GM19372 (cell line): ENCODE measurements around the gene EXD2.
A peak's percentile ranks its signal among the peaks of the same experiment; 100 is the strongest.
"Not testable (repeated sequence)": the region's sequence is repeated elsewhere in the genome, so short reads cannot be mapped to it uniquely, and the experiment has no call there.

Experiments used
- ATAC-seq: cut with Tn5 transposase; IDR thresholded peaks from one replicate; pipeline ENCODE4 v1.9.1; 2021; ENCODE audit warnings: mild to moderate bottlenecking, low read depth, moderate library complexity; ENCODE audit not compliant: unreplicated experiment

Gene EXD2, protein sequence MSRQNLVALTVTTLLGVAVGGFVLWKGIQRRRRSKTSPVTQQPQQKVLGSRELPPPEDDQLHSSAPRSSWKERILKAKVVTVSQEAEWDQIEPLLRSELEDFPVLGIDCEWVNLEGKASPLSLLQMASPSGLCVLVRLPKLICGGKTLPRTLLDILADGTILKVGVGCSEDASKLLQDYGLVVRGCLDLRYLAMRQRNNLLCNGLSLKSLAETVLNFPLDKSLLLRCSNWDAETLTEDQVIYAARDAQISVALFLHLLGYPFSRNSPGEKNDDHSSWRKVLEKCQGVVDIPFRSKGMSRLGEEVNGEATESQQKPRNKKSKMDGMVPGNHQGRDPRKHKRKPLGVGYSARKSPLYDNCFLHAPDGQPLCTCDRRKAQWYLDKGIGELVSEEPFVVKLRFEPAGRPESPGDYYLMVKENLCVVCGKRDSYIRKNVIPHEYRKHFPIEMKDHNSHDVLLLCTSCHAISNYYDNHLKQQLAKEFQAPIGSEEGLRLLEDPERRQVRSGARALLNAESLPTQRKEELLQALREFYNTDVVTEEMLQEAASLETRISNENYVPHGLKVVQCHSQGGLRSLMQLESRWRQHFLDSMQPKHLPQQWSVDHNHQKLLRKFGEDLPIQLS

DNA sequence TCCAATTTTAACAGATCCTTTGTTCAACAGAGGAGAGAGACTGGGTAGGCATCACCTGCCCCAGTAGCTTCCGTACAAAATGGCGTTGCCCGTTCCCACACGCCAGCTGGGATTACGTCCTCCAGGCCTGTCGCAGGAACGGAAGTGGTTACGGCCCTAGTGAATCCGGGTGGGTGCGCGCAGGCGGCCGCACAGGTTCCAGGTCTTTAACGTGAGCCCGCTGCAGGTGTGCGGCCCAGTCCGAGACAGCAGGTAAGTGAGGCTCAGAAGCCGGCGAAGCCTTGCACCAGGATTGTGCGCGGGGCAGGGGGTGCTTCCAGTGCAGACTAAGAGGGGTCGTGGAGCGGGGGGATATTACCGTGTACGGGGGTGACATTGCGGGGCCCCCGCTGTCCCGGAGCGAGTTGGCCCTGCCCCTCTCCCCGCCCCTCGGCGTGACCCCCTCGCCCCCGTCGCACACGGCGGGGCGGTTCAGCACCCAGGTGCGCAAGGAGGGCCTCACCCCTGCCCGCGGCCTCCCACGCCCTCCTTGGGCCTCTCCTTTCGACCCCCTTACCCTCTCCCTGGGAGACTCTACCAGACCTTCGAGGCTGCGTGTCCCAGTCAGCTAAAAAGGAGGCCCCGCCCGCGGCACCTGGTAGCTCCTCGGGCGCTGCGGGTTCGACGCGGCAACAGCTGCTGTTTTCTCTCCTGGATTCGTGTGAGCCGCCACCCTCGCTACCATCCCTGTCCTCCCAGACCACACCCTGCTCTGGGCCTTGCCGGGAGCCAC is at the start of gene EXD2:
EXD2 (plus strand) TSS at position 159 of the 772 bp plus-strand sequence. CDS start 17,973 bp downstream, outside the sequence.
- peak; percentile 71 for ATAC-seq

DNA sequence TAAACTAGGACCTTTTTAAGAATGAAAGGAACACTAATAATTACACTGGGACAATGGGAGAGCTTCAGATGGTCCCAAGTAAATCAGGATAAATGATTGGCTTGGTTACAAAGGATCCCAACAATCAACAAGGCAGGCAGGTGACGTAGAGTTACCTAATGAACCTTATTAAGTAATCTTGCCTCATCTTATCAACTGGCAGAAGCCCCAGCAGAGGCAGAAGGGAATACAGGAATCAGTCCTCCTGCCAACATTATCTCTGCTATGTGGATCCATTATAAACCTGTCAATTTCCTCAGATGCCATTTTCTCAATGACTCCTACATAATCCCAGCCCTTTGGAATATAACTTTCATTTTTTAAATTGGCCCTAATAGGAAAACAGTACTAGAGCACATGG is 49.7 kb upstream of the EXD2 start:
- ATAC-seq: no peak

DNA sequence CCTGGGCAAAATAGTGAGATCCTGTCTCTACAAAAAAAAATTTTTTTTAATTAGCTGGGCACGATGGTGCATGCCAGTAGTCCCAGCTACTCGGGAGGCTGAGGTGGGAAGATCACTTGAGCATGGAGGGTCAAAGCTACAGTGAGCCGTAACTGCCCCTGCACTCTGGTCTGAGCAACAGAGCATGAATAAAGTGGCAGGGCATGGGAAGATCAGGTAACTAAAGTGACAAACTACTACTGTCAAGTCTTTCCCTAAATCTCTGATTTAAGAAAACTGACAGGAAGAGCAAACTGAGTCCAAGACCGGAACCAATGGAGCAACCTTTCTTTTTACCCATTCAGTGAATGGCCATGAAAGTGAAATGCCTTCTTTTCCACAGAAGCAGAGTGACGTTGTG is 49.2 kb upstream of the EXD2 start:
- ATAC-seq: no peak

DNA sequence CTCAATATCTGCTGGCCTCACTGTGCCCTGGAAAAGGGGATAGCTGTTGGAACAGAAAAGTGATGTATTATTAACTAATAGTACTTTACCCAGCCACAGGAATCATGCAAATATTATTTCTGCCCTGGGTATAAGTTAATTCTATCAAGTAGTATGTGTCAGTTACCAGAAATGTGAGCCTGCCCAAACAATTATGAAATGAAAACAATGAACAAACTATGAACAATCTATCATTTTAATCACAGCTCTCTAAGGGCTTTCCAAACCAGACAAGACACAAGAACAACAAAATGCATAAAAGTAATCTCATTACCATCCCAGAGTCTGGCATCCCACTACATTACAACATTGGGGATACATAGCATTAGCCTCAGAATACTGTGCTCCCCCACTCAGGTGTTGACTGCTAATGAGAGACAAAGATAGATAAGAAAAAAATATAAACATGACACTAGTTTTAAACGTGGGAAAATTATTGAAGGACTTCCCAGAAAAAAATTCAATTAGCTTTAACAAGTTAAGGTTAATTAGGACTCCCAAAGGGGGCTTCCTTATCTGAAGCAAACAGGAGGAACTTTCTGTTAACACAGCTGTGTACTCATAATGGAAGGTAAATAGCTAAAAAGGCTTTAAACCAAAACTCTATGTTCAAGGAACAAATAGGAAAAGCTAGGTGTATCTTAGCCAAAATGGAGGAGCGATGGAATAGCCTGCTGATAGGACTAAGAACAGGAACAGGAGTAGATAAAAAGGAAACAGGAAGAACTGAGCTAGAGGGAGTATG is 41.6 kb upstream of the EXD2 start:
- no peak for ATAC-seq

- peak; percentile 33 for ATAC-seq
Measured at GRCh38 chr14:69151458-69152180, 39.7 kb upstream of the EXD2 start.

GRCh38 chr14:69152181-69152901 is 39.0 kb upstream of the EXD2 start:
- no peak for ATAC-seq

DNA sequence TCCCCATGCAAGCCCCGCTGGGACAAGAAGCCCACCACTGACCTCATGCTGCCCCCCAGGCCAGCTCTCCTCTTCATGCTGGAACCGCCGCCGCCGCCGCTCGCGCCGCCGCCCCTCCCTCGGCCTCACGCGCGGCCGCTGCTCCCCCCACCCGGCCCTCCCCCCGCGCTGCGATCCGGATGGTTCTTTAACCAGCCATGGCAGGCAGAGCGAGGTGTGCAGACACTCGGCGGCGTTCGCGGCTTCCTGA is 38.5 kb upstream of the EXD2 start, which contains the start of gene DCAF5:
DCAF5 (minus strand) TSS at position 218 of the 250 bp plus-strand sequence; CDS start at position 77, 141 bp downstream.
- ATAC-seq: no peak

DNA sequence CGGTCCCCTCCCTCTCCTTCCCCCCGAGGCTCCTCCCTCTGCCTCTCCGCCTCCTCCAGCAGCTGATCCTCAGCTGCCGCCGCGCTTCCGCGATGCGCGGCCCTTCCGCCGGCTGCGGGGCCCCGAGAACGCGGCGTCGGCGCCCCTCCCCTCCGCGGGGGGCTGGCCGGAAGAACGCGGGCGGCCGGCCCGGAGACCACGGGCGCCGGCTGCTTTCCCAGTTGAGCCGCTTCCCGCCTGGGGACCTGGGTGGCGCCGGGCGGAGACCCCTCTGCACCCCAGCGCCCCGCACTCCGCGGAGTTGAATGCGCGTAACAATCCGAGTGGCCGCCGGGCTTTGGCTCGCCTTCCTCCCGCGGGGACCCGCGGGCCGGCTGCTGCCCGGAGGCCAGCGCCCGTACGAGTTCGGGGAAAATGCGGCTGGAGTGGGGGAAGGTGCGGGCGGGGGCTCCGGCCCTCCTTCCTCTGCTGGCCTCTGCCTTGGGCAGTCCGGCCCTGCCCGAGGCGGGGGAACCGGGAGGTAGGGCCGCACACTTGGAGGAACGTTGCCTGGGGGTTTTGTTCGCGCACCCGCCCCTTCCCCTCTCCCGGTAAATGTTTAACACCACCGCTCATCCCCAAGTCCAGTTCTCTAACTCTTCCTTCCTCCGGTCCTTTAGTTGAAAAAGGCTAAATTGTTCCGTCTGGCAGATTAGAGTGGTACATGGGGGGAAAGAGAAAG is 38.0 kb upstream of the EXD2 start:
- peak; percentile 87 for ATAC-seq

DNA sequence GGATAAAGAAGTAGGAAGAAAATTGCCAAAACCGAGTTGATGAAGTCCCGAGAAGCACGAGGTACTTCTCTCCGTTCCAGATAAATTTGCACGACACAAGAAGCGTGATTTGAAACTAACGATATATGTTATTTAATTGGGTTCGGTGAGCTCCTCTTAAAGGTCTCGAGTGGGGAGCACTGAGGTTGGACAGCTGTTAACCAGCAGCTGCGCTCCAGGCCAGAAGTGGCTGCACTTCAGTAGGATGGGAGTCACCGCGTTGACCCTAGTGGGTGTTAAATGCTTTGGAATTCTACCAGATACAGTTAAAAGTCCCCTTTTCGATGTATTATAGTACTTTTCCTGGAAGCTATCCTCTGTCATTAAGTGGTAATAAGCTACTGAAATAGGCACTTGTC is 37.4 kb upstream of the EXD2 start:
- no peak for ATAC-seq

GRCh38 chr14:69154779-69155178 is 36.5 kb upstream of the EXD2 start:
- no peak for ATAC-seq

GRCh38 chr14:69156224-69156623 is 35.1 kb upstream of the EXD2 start:
- ATAC-seq: no peak

- ATAC-seq: no peak
Measured at GRCh38 chr14:69161590-69161989, 29.7 kb upstream of the EXD2 start.

DNA sequence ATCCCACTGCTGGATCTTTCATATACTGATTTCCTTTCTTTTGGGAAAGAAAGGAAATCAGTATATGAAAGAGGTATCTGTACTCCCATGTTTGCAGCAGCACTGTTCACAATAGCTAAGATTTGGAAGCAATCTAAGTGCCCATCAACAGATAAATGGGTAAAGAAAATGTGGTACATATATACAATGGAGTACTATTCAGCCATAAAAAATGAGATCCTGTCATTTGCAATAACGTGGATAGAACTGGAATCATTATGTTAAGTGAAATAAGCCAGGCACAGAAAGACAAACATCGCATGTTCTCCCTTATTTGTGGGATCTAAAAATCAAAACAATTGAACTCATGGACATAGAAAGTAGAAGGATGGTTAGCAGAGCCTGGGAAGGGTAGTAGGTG is 25.5 kb upstream of the EXD2 start:
- not testable (repeated sequence) for ATAC-seq

DNA sequence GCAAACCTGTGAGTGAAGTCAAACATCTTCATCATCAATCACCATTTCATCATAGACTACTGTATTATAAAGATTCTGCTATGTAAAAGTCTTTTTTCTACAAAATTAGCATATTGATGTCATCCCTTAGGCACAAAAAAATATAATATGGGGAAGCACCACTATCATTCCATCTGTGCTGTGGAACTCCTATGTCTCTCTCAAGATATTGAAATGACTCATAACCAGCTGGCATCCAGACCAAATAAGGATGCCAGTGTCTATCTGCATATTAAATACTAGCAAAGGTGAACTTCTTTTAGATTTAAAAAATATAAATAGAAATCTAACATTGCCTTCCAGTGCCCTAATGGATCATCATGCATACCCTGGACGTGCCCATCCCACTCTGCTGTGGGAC is 20.5 kb upstream of the EXD2 start:
- no peak for ATAC-seq

- ATAC-seq: no peak
Measured at GRCh38 chr14:69171569-69171968, 19.7 kb upstream of the EXD2 start.

DNA sequence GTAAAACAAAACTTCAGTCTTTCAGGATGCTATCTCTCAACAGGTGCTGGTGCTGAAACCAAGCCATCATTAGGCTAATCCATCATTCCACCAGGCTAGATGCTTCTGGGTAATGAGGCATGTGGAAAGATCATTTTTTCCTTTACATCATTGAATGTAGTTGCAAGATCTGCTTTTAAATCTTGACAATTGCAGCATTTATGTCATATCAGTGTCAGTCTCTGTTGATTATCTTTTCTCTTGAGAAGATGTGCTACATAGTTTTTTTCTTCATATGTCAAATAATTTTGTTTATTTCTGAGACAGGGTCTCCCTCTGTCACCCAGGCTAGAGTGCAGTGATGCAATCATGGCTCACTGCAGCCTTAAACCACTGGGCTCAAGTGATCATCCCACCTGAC is 16.2 kb upstream of the EXD2 start:
- no peak for ATAC-seq

- ATAC-seq: no peak
Measured at GRCh38 chr14:69181491-69181890, 9.8 kb upstream of the EXD2 start.

GRCh38 chr14:69182580-69182979 is 8.7 kb upstream of the EXD2 start:
- not testable (repeated sequence) for ATAC-seq

- no peak for ATAC-seq
Measured at GRCh38 chr14:69183735-69184134, 7.6 kb upstream of the EXD2 start.
